DND-41 (cell line): ENCODE data around the gene CDC42BPG.
A peak's percentile ranks its signal among the peaks of the same experiment; 100 is the strongest.

Experiments used
- ATAC-seq: fragments of 200-7000 bp; cut with Tn5 transposase; 3 replicates; pipeline ENCODE4 v1.9.1; 2021; ENCODE audit warnings: low read depth; ENCODE audit not compliant: insufficient read depth
- DNase-seq: peaks from one replicate; pipeline ENCODE4 v3.0.0-alpha.2; 2020
- H2AFZ ChIP-seq: 2 replicates; pipeline ENCODE4 v1.6.0; 2012; ENCODE audit warnings: low read depth, low read length
- H3K27ac ChIP-seq: 2 replicates; pipeline ENCODE4 v1.5.1; 2012; ENCODE audit warnings: low read length, inconsistent platforms
- H3K27me3 ChIP-seq: fragments of 200-600 bp; sonication (generic); 2 replicates; pipeline ENCODE4 v1.6.0; 2012; ENCODE audit warnings: low read length, mild to moderate bottlenecking, inconsistent platforms; ENCODE audit not compliant: insufficient read depth, poor library complexity
- H3K36me3 ChIP-seq: 2 replicates; pipeline ENCODE4 v1.5.1; 2012; ENCODE audit warnings: low read length, inconsistent platforms; ENCODE audit not compliant: insufficient read depth
- H3K4me1 ChIP-seq: 2 replicates; pipeline ENCODE4 v1.5.1; 2012; ENCODE audit warnings: mild to moderate bottlenecking, low read length; ENCODE audit not compliant: insufficient read depth
- H3K4me2 ChIP-seq: 2 replicates; pipeline ENCODE4 v1.6.0; 2012; ENCODE audit warnings: mild to moderate bottlenecking, moderate library complexity, low read length, inconsistent platforms; ENCODE audit not compliant: insufficient read depth
- H3K4me3 ChIP-seq, 2 experiments: fragments of 200-600 bp in 1 of 2; shearing (Covaris generic) in 1 of 2; 2 replicates each; pipeline ENCODE4 v1.5.1; 2012 to 2016; ENCODE audit warnings: inconsistent platforms in 2 of 2, low read length in 2 of 2, mild to moderate bottlenecking in 2 of 2, low read depth in 1 of 2, moderate library complexity in 1 of 2
- H3K79me2 ChIP-seq: 2 replicates; pipeline ENCODE4 v1.6.0; 2012; ENCODE audit warnings: low read length, inconsistent platforms; ENCODE audit not compliant: insufficient read depth
- H3K9ac ChIP-seq: 2 replicates; pipeline ENCODE4 v1.6.0; 2012; ENCODE audit warnings: low read depth, mild to moderate bottlenecking, inconsistent platforms, low read length, moderate library complexity
- H3K9me3 ChIP-seq: 2 replicates; pipeline ENCODE4 v1.5.1; 2012; ENCODE audit warnings: low read length, moderate library complexity, mild to moderate bottlenecking, inconsistent platforms; ENCODE audit not compliant: insufficient read depth, severe bottlenecking
- H4K20me1 ChIP-seq: 2 replicates; pipeline ENCODE4 v1.6.0; 2012; ENCODE audit warnings: low read length; ENCODE audit not compliant: insufficient read depth
- EZH2 ChIP-seq: IDR thresholded peaks from 3 replicates; pipeline ENCODE4 v1.6.1; 2012; ENCODE audit warnings: borderline replicate concordance, low read depth, mild to moderate bottlenecking, moderate library complexity, low read length, inconsistent platforms; ENCODE audit not compliant: severe bottlenecking
- TF ChIP-seq, protein P1 (sequence below): IDR thresholded peaks from 2 replicates; pipeline ENCODE4 v1.5.1; 2012; ENCODE audit warnings: borderline replicate concordance, low read length, moderate library complexity, mild to moderate bottlenecking; ENCODE audit not compliant: poor library complexity, severe bottlenecking; ENCODE audit errors: extremely low read depth

The CDC42BPG gene

DNA sequence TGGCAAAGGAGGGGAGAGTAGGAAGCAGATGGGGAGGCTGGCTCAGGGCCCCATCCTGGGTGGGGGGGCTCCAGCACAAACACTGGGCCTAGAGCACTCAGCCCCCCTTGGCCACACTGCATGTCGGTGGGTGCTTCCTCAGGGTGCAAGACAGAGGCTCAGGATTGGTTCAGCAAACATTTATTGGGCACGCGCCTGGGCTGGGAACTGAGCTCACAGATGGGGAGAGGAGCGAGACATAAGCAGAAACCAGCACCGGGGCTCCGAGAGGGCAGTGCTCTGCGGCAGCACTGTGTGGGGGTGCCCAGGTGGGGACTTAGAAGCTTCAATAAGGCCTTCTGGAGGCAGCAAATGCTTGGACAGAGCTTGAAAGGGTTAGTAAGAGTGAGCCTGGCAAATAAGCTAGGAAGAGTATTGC, 46.1 kb upstream of the CDC42BPG start:
- H3K4me1 ChIP-seq = peaks cover 12% of the 10 kb centered on the region
- no peaks in the 10 kb centered on the region for H3K9me3 ChIP-seq
- H3K9ac ChIP-seq = no peak overlapping the region
- H3K79me2 ChIP-seq = no peaks in the 10 kb centered on the region
- ATAC-seq = no peak
- no peak overlapping the region for H3K27ac ChIP-seq
- TF ChIP-seq, protein P1, sequence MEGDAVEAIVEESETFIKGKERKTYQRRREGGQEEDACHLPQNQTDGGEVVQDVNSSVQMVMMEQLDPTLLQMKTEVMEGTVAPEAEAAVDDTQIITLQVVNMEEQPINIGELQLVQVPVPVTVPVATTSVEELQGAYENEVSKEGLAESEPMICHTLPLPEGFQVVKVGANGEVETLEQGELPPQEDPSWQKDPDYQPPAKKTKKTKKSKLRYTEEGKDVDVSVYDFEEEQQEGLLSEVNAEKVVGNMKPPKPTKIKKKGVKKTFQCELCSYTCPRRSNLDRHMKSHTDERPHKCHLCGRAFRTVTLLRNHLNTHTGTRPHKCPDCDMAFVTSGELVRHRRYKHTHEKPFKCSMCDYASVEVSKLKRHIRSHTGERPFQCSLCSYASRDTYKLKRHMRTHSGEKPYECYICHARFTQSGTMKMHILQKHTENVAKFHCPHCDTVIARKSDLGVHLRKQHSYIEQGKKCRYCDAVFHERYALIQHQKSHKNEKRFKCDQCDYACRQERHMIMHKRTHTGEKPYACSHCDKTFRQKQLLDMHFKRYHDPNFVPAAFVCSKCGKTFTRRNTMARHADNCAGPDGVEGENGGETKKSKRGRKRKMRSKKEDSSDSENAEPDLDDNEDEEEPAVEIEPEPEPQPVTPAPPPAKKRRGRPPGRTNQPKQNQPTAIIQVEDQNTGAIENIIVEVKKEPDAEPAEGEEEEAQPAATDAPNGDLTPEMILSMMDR = no peak
- no peak for TF ChIP-seq EZH2
- H3K4me3 ChIP-seq = no peak overlapping the region
- H3K27me3 ChIP-seq = no peaks in the 10 kb centered on the region
- no peak overlapping the region for H3K4me2 ChIP-seq
- DNase-seq = no peak
- H2AFZ ChIP-seq = no peak overlapping the region
- H3K36me3 ChIP-seq = peaks cover 4% of the 10 kb centered on the region; the same call in 1 of the 2 replicates
- no peaks in the 10 kb centered on the region for H4K20me1 ChIP-seq

GRCh38 chr11:64888729-64889511, 44.5 kb upstream of the CDC42BPG start:
- no peak overlapping the region for H3K4me2 ChIP-seq
- H3K27ac ChIP-seq = no peak overlapping the region
- no peaks in the 10 kb centered on the region for H3K27me3 ChIP-seq
- H3K4me3 ChIP-seq = no peak overlapping the region
- H2AFZ ChIP-seq = no peak overlapping the region
- peaks cover 16% of the 10 kb centered on the region for H3K4me1 ChIP-seq
- H3K9me3 ChIP-seq = no peaks in the 10 kb centered on the region
- DNase-seq (no peak), ATAC-seq (no peak)
- TF ChIP-seq, protein P1 = no peak
- no peak for TF ChIP-seq EZH2
- no peaks in the 10 kb centered on the region for H3K79me2 ChIP-seq
- no peaks in the 10 kb centered on the region for H3K36me3 ChIP-seq
- H4K20me1 ChIP-seq = no peaks in the 10 kb centered on the region
- no peak overlapping the region; the same call in 1 of the 2 replicates for H3K9ac ChIP-seq

DNA sequence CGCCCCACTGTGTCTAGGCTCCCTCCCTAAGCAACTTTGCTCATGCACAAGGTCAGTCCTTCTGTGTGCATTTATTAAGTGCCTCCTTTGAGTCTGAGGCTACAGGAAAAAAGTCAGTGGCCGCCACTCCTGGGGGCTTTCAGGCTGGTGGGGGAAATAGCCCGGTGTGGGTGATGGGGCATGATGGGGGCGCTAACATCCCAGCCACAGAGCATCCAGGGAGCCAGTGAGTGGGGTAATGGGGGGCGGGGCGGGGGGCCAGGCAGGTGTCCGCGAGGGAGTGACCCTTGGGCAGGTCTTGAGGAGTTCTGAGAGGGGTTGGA, 43.9 kb upstream of the CDC42BPG start:
- Histone ChIP-seq H3K79me2 (no peaks in the 10 kb centered on the region), H3K4me3 (peak overlapping the region in 1 of 2 experiments; percentile 52; a peak in 2 of 4 replicates)

More for the DNA sequence above, 43.9 kb upstream of the CDC42BPG start:
- TF ChIP-seq EZH2 = no peak
- TF ChIP-seq, protein P1 = no peak
- Histone ChIP-seq H2AFZ (peak overlapping the region; percentile 100), H3K27me3 (no peaks in the 10 kb centered on the region), H4K20me1 (no peaks in the 10 kb centered on the region), H3K36me3 (no peaks in the 10 kb centered on the region), H3K9ac (peak overlapping the region; percentile 52), H3K9me3 (no peaks in the 10 kb centered on the region), H3K27ac (peak overlapping the region; percentile 79), H3K4me2 (peak overlapping the region; percentile 81), H3K4me1 (peaks cover 22% of the 10 kb centered on the region)
- DNase-seq (no peak), ATAC-seq (no peak)
